ENCODE data around the gene CDKN3.

CDKN3 gene

GRCh38 chr14:54355698-54356097 lies 41.1 kb upstream of the CDKN3 start:
- H3K9me2 ChIP-seq (replicated peaks; ENCODE audit: low read depth, low read length): no peaks in the 10 kb centered on the region
- no peaks in the 10 kb centered on the region for H3K9me3 ChIP-seq (ENCODE audit: insufficient read depth, low read depth, low read length)
- H3K27me3 ChIP-seq (ENCODE audit: insufficient read depth, low read length, poor library complexity, severe bottlenecking): no peaks in the 10 kb centered on the region
- no peaks in the 10 kb centered on the region for H3F3A ChIP-seq (ENCODE audit: low read depth)
- H3K4me1 ChIP-seq (ENCODE audit: insufficient read depth, low read length, poor library complexity, severe bottlenecking): no peaks in the 10 kb centered on the region
- TF ChIP-seq EZH2phosphoT487 (IDR thresholded peaks at IDR 0.05; ENCODE audit: borderline replicate concordance) (no peak), CTCF (conservative IDR thresholded peaks at IDR 0.05; ENCODE audit: low read length) (no peak)
- no peaks in the 10 kb centered on the region for H3K79me2 ChIP-seq (ENCODE audit: insufficient read depth, low read length)
- H3K4me3 ChIP-seq (ENCODE audit: low read length, poor library complexity, severe bottlenecking): no peak overlapping the region
- H3K4me2 ChIP-seq (ENCODE audit: low read depth, low read length, poor library complexity, severe bottlenecking): no peak overlapping the region
- H2AFZ ChIP-seq (ENCODE audit: low read length): no peak overlapping the region
- no peaks in the 10 kb centered on the region for H3K36me3 ChIP-seq (ENCODE audit: insufficient read depth, low read length)
- H4K20me1 ChIP-seq (ENCODE audit: insufficient read depth, low read length, poor library complexity, severe bottlenecking): no peaks in the 10 kb centered on the region
- H3K9ac ChIP-seq (ENCODE audit: low read depth, low read length, poor library complexity, severe bottlenecking): no peak overlapping the region

DNA sequence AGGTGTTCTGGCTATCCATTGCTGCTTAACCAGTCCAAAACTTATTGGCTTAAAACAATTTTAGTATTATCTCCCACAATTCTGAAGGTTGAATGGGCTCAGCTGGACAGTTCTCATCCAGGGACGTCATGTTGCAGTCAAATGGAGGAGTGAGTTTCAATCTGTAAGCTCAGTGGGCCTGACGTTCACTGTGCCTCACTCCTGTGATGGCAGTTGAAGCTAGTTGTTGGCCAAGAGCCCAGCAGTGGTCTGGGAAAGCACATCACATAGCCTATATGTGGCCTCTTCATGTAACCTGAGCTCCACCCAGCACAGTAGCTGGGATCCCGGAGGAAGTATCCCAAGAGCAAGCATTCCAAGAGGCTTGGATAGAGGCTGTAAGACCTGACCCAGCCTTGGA lies 40.6 kb upstream of the CDKN3 start:
- Histone ChIP-seq H4K20me1 (ENCODE audit: insufficient read depth, low read length, poor library complexity, severe bottlenecking) (no peaks in the 10 kb centered on the region), H3K4me3 (ENCODE audit: low read length, poor library complexity, severe bottlenecking) (no peak overlapping the region), H3K36me3 (ENCODE audit: insufficient read depth, low read length) (no peaks in the 10 kb centered on the region), H3K27me3 (ENCODE audit: insufficient read depth, low read length, poor library complexity, severe bottlenecking) (no peaks in the 10 kb centered on the region), H3K4me2 (ENCODE audit: low read depth, low read length, poor library complexity, severe bottlenecking) (no peak overlapping the region), H3K9me2 (replicated peaks; ENCODE audit: low read depth, low read length) (no peaks in the 10 kb centered on the region), H3K9ac (ENCODE audit: low read depth, low read length, poor library complexity, severe bottlenecking) (no peak overlapping the region), H3K4me1 (ENCODE audit: insufficient read depth, low read length, poor library complexity, severe bottlenecking) (no peaks in the 10 kb centered on the region), H2AFZ (ENCODE audit: low read length) (no peak overlapping the region), H3K79me2 (ENCODE audit: insufficient read depth, low read length) (no peaks in the 10 kb centered on the region), H3F3A (ENCODE audit: low read depth) (no peaks in the 10 kb centered on the region), H3K9me3 (ENCODE audit: insufficient read depth, low read depth, low read length) (no peaks in the 10 kb centered on the region)
- TF ChIP-seq CTCF (conservative IDR thresholded peaks at IDR 0.05; ENCODE audit: low read length) (no peak), EZH2phosphoT487 (IDR thresholded peaks at IDR 0.05; ENCODE audit: borderline replicate concordance) (no peak)

- H3K36me3 ChIP-seq (ENCODE audit: insufficient read depth, low read length): no peaks in the 10 kb centered on the region
- TF ChIP-seq CTCF (conservative IDR thresholded peaks at IDR 0.05; ENCODE audit: low read length): no peak
- no peak for TF ChIP-seq EZH2phosphoT487 (IDR thresholded peaks at IDR 0.05; ENCODE audit: borderline replicate concordance)
- H3K9ac ChIP-seq (ENCODE audit: low read depth, low read length, poor library complexity, severe bottlenecking): no peak overlapping the region
- no peaks in the 10 kb centered on the region for H4K20me1 ChIP-seq (ENCODE audit: insufficient read depth, low read length, poor library complexity, severe bottlenecking)
- no peak overlapping the region for H3K4me2 ChIP-seq (ENCODE audit: low read depth, low read length, poor library complexity, severe bottlenecking)
- no peaks in the 10 kb centered on the region for H3K9me3 ChIP-seq (ENCODE audit: insufficient read depth, low read depth, low read length)
- H3K9me2 ChIP-seq (replicated peaks; ENCODE audit: low read depth, low read length): no peaks in the 10 kb centered on the region
- H3F3A ChIP-seq (ENCODE audit: low read depth): no peaks in the 10 kb centered on the region
- no peak overlapping the region for H3K4me3 ChIP-seq (ENCODE audit: low read length, poor library complexity, severe bottlenecking)
- H3K4me1 ChIP-seq (ENCODE audit: insufficient read depth, low read length, poor library complexity, severe bottlenecking): peaks cover 6% of the 10 kb centered on the region
- H3K79me2 ChIP-seq (ENCODE audit: insufficient read depth, low read length): no peaks in the 10 kb centered on the region
- no peaks in the 10 kb centered on the region for H3K27me3 ChIP-seq (ENCODE audit: insufficient read depth, low read length, poor library complexity, severe bottlenecking)
- no peak overlapping the region for H2AFZ ChIP-seq (ENCODE audit: low read length)
Observed at GRCh38 chr14:54360667-54361066, 36.1 kb upstream of the CDKN3 start.

All from Loucy (cell line).